Measurements from ENCODE around the gene RTP3. TPM values are rescaled to one million over a fixed set of nuclear protein-coding genes. Genes with fewer than 3 reads are reported as not detected.

Gene RTP3
- total RNA-seq, 2 experiments from 2014 or later: 0.74 to 1.3 TPM

- Histone ChIP-seq H3K4me2 (ENCODE audit: low read length) (no peak overlapping the region), H4K20me1 (ENCODE audit: insufficient read depth, low read length) (no peaks in the 10 kb centered on the region), H3K4me3 (ENCODE audit: low read depth, low read length, poor library complexity, severe bottlenecking) (no peak overlapping the region), H3K9me2 (ENCODE audit: insufficient read depth, low read length) (no peaks in the 10 kb centered on the region), H2AFZ (ENCODE audit: low read length) (no peak overlapping the region), H3K9me3 (ENCODE audit: low read length) (no peaks in the 10 kb centered on the region), H3K27ac (ENCODE audit: low read depth, low read length, poor library complexity, severe bottlenecking) (no peak overlapping the region), H3K36me3 (ENCODE audit: insufficient read depth, low read length) (no peaks in the 10 kb centered on the region), H3K79me2 (ENCODE audit: insufficient read depth, low read depth, low read length) (no peaks in the 10 kb centered on the region), H3K4me1 (ENCODE audit: insufficient read depth, low read length, poor library complexity, severe bottlenecking) (no peaks in the 10 kb centered on the region)
- ChIA-PET CTCF (ENCODE audit: unreplicated experiment) (interaction anchor here (0.5 to 1.0 kb wide), 3 partner anchors 21 to 1388 kb away, joined by 3 to 5 read pairs (median 3); no protein-coding TSS in a partner anchor), POLR2A (no interaction called here)
- peak; percentile 22 for DNase-seq (ENCODE audit: low spot score)
- intact Hi-C loops (cut with micrococcal nuclease; ENCODE audit: unreplicated experiment): no loop called here
- TF ChIP-seq EZH2phosphoT487 (IDR thresholded peaks at IDR 0.05; ENCODE audit: borderline replicate concordance, low read depth, low read length) (no peak), CTCF (conservative IDR thresholded peaks at IDR 0.05; ENCODE audit: low read length) (peak; percentile 85)
- BruUV-seq (replicated peaks): no TSS peak
These were observed 47.8 kb upstream of the RTP3 start for GRCh38 chr3:46449755-46450552.

- H3K36me3 ChIP-seq (ENCODE audit: insufficient read depth, low read length): no peaks in the 10 kb centered on the region
- H4K20me1 ChIP-seq (ENCODE audit: insufficient read depth, low read length): no peaks in the 10 kb centered on the region
- H3K4me1 ChIP-seq (ENCODE audit: insufficient read depth, low read length, poor library complexity, severe bottlenecking): no peaks in the 10 kb centered on the region
- no peaks in the 10 kb centered on the region for H3K9me3 ChIP-seq (ENCODE audit: low read length)
- no peak overlapping the region for H3K27ac ChIP-seq (ENCODE audit: low read depth, low read length, poor library complexity, severe bottlenecking)
- no peak for DNase-seq (ENCODE audit: low spot score)
- intact Hi-C loops (cut with micrococcal nuclease; ENCODE audit: unreplicated experiment): no loop called here
- ChIA-PET CTCF (ENCODE audit: unreplicated experiment) (no interaction called here), POLR2A (interaction anchor here (0.6 to 0.7 kb wide), 2 partner anchors 37 to 90 kb away, joined by 3 to 4 read pairs; no protein-coding TSS in a partner anchor)
- BruUV-seq (replicated peaks): no TSS peak
- H3K9me2 ChIP-seq (ENCODE audit: insufficient read depth, low read length): no peaks in the 10 kb centered on the region
- no peak overlapping the region for H2AFZ ChIP-seq (ENCODE audit: low read length)
- no peak overlapping the region for H3K4me3 ChIP-seq (ENCODE audit: low read depth, low read length, poor library complexity, severe bottlenecking)
- no peak overlapping the region for H3K4me2 ChIP-seq (ENCODE audit: low read length)
- TF ChIP-seq CTCF (conservative IDR thresholded peaks at IDR 0.05; ENCODE audit: low read length) (no peak), EZH2phosphoT487 (IDR thresholded peaks at IDR 0.05; ENCODE audit: borderline replicate concordance, low read depth, low read length) (no peak)
- no peaks in the 10 kb centered on the region for H3K79me2 ChIP-seq (ENCODE audit: insufficient read depth, low read depth, low read length)
These were observed 44.1 kb upstream of the RTP3 start for GRCh38 chr3:46453526-46454208.

Measured in OCI-LY7 (cell line).